GM19455 (cell line): ENCODE measurements around the gene DTNA.

Experiments
- ATAC-seq: cut with Tn5 transposase; IDR thresholded peaks from one replicate; pipeline ENCODE4 v1.9.1; 2021; ENCODE audit not compliant: unreplicated experiment

The DTNA gene

DNA sequence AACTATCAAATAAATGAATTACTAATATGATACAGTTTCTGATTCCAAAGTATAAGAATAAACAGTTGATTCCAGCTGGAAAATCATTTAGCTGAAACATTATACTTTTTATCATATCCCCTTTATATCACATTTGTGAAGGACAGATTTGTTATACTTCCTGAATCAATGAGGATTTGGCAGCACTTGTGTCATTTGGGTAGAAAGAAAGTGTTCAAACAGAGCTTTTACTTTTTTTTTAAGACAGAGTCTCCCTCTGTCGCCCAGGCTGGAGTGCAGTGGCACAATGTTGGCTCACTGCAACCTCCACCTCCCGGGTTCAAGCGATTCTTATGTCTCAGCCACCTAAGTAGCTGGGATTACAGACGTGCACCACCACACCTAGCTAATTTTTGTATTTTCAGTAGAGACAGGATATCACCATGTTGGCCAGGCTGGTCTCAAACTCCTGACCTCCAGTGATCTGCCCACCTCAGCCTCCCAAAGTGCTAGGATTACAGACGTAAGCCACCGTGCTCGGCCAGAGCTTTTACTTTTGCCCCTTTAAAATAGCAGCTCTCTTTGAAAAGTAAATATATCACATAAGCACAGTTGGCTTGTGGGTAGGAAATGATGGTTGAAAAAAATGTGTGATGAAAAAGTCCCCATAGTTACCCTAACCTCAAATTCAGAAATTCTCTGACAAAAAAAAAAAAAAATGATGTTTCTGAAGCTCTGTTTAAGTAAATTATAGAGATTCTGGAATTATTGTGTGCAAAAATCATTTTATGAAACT lies 95.2 kb downstream of the DTNA start:
- no peak for ATAC-seq

DNA sequence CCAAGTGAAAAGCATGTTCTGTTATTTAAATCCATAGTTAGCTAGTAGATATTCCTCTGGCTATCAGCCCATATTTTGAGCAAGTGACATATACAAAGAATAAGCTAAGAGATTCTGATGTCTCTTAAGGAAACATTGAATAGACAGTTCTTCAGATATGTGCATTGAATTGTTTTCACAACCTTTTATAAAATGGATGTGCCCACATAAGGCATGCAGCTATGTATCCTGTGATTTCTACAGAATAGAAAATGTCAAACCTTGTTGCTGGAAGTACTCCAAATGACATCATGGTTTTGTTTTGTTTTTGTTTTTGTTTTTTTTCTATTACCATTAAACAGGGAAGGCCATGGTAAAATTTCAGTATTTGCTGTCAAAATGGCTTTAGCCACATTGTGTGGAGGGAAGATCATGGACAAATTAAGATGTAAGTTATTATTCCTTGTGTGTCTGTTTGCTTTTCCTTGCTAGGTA lies 95.8 kb downstream of the DTNA start:
- ATAC-seq, result no peak

DNA sequence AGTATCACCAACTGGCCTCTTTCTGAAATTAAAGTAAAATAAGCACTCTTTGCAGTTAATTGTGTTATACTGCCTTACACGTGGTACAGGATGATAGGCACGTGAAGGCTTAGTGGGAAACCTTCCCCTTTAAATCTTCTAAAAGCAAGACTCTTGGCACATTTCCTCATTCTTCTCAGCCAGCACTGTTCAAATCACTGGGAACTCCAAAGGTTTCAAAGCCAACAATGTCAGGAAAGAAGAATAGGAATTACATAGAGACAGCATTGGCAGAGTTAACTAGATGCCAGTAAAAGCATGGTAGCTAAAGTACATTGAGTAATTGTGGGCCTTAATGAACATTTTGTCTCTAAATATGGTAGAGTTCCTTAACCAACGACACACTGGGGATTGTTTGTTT lies 96.4 kb downstream of the DTNA start:
- no peak for ATAC-seq

DNA sequence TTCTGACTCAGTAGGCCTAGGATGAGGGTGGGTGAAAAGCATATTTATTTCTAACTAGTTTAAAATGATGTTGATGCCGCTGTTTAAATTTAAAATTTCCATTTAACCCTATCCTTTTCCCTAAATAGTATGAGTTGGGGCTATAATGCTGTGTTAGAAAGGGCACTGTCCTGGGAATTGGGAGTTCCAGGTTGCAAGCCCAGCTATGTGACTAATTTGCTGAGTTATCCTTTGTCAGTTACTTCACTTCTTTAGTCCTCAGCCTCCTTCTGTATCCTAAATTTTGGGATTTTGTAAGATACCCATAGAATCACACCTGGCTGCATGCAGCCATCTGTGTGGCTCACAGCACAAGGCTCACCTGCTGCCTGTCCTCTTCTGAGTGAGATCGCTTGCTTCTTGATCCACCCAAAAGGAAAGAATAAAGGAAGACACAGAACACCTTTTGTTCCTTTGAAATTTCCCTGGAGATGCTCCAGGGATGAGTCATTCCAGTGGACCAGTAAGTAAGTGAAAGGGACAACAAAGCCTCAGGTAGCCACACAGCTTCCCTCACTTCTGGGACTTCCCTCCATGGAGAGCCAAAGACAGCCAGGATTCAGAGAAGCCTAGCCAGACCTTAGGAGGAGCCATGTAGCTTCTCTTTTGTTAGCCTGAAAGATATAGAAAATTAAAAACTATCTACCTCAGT lies 97.2 kb downstream of the DTNA start:
- ATAC-seq, result no peak

DNA sequence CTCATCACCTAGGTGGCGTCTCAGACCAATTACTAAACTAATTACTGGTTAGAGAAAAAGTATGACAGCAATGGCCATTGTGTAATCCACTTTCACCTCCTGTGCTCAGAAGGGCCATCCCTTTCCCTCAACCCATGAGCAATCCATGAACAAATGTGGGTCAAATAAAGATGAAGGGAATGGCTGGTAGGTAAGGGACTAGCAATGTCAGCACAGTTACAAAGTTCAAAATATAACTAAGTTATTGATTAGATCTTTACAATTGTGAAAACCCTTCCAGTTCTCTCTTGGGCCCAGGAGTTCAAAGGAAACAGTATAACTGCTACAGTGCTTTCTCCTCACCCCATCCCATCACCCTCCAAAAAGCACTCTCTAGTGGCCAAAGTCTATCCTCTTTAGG lies 98.3 kb downstream of the DTNA start:
- ATAC-seq, result no peak

DNA sequence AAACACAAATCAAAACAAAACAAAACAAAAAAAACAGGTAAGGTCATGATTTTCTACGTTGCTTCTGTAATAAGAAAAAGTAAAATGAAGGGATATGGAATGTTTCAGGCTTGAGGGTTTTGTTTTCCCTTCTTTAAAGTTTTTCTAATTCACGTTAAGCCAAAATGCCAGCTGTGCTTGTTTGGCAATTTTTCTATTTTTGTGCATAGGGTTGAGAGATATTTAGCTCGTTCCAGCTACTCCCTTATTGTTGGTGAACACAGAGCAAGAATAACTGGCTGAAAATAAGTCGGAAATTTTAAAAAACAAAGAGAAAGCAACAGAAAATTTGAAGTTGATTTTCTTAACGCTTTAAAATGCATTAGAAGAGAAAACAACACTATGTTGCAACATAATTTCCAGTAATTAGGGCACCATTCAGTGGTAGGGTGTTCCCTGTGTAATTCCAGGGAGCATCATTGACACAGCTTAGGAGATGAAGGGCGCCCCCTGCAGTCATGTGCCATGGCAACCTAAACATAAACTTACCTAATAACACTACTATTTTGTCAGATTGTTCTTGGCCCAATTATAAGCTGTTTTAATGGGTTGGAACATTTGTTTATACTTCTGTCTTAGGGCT lies 99.5 kb downstream of the DTNA start:
- no peak for ATAC-seq

DNA sequence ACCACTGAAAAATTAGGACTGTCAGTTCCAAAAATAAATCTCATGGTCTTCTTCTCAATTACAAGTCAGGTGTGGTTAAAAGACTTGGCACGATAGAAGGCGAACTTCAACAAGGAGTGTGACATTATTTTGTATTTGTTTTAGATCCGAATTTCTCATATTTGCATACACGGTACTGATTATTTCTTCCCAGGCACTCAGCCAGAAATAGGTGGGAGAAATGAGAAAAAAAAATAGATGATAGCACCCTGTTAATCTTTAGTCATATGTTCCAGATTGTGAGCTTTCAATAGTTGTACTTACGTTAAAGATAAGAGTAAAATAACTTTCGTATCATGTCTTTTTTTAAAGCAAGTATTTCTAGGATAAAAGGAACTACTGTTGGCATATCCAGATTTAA lies 106.1 kb downstream of the DTNA start:
- no peak for ATAC-seq

DNA sequence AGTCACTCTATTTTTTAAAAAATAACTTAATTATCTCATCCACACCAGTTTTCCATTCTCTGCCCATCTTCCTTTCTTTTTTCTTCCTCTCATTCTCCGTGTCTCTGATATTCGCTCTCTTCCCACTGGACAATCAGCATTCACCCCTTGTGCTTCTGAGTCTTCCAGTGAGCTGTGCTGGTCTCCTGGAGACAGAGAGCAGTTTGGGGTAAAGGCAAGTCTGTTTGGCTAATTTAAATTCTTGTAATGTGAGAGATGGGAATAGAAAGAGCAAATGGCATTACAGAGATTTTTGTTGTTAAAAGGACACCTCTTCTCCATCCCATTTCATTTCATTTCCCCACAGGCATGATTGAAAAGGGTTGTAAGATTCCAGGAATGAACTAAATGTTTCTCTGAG lies 107.5 kb downstream of the DTNA start:
- no peak for ATAC-seq

DNA sequence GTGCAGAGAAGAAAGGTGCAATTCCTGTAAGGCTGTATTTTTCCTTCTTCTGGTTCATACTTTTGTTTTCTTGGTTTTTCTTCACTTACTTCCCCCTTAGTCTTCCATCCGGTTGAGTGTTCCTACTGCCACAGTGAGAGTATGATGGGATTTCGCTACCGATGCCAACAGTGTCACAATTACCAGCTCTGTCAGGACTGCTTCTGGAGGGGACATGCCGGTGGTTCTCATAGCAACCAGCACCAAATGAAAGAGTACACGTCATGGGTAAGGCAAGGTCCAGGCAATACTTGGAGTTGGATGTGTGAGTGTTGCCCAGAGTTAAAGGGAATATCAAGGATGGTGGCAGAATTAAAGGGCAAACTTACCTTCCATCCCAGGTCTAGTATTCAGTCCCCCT lies 108.0 kb downstream of the DTNA start:
- no peak for ATAC-seq

DNA sequence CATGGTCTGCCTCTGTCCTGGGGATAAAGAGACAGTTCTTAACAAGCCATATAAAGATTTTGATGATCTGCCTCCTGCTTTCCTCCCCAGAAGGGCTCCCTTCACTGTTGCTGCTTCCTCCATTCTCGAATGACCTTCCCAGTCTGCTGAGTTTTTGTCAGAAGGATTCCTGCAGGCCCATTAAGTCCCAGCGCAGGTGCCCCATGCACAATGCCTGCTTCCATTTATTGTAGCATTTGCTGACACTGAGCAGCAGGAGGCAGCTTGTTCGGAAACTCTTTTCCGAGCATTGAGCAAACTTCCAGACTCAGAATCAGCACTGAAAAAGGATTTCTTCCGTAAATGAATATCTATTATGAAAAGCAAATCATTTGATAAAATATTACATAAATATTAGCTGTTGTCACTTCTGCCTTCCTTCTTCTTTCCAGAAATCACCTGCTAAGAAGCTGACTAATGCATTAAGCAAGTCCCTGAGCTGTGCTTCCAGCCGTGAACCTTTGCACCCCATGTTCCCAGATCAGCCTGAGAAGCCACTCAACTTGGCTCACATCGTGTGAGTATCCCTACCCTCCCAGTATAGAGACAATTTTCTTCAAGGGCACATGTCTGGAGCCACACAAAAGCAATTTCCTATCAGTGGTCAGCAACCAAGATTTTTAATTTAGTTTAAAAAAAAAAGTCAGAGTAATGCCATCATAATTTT lies 110.4 kb downstream of the DTNA start:
- ATAC-seq, result no peak

DNA sequence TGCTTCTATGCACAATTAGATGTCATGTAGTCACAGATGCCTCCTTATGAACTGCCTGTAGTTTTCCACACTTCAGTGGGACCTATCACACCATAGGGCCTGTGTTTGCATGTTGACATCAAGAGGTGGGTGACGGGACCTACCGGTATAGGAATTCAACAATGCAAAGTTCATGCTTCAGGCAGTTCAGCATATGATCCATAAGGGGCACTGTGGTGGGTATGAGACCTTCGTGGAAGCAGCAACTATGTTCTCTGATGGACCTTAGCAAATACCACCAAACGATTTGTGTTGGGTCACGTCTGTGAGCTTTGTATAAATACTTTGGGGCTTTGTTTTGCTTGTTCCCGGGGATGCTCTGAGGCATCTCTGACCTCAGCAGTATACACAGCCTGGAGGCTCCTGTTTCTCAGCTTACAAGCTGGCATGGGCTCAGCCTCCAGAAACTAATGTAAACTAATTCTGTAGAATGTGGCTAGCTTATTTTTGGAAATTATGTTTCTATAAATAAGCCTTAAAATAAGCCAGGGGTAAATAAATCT lies 111.6 kb downstream of the DTNA start:
- ATAC-seq, result no peak

DNA sequence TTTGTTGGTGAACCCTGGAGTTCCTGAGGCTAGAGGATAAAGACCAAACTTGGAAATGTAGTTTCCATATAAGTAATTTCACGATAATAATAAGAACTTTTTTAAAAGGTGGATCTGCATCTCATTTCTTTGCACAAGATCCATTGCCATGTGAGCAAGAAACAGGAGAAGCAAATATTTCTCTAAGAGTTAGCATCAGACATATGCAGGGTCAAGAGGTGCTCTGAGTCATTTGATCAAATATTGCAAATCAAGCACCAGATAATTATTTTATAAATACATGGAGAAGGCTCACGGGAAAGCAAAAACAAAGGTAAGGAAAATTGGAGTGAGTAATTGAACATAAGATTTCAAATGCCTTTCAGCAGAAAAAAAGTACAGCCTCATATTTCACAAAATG lies 118.0 kb downstream of the DTNA start:
- no peak for ATAC-seq

DNA sequence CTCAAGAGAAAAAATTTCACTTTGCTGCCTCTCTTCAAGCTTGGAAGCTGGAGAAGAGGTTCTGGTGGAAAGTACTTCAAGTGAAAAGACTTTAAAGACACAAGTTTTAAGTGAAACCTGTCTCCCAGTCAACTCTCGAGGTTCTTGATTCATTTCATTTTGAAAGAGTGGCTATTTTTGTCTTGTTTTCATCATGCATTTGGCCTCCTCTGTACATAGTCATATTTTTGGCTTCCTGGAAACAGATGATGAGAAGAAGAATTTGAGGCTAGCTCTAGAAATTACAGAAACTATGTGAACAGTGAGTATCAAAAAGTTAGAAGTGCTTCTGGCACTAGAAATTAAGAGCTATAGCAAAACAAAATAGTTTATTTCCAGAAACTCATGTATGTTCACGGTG lies 124.8 kb downstream of the DTNA start:
- ATAC-seq, result no peak

DNA sequence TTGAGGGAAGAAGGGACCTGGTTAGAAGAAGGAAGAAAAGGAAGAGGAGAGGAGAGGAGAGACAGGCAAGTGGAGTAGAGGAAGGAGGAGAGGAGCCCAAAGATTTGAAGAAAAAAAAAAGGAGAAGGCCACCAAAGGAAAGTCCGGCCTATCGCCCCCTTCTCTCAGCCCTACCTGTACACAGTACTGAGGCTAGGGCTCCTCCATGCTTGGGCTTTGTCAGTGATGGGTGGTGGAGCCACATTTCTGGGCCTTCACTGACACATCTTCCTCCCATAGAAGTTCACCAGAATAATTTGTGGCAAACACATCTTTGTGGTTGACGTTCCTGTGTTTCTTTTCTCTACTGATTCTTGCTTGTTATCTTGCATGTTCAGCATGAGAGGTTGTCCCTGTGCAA lies 125.4 kb downstream of the DTNA start:
- no peak for ATAC-seq

DNA sequence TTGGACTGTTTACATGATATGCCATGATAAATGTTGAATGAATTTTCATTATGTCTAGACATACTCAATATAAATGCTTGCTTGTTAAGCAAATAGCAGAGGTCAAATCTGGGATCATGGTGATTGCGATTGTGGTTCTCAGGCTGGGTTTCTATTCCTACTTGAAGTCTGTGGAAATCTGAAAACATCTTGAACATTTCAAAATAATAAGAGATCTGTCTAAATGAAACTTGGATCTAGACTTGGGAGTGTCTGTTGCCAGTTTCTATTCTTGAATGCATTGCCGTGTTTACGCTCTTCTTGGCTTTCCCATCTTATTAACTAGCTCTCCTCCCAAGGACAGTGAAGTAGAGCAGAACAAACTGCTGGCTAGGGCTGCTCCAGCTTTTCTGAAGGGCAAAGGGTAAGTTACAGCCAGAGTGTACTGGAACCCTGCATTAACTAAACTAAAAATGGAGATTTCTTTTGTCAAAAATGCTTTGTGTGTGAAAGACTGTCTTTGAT lies 127.7 kb downstream of the DTNA start:
- ATAC-seq, result no peak

DNA sequence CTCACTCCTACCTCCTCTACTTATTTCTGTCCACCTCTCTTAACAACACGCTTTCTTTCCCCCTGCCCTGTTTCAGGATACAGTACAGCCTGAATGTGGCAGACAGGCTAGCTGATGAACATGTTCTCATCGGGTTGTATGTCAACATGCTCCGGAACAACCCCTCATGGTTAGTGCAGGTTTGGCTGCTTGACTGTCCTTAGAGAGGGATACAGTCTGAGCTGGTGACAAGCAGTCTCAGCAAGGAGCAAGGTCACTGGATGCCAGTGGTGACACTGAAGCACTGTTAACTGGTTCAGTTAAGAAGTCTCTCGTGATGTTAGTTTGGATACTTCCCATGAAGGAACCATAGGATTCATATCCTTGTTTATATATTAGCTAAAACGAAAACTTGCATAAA lies 128.6 kb downstream of the DTNA start:
- no peak for ATAC-seq

DNA sequence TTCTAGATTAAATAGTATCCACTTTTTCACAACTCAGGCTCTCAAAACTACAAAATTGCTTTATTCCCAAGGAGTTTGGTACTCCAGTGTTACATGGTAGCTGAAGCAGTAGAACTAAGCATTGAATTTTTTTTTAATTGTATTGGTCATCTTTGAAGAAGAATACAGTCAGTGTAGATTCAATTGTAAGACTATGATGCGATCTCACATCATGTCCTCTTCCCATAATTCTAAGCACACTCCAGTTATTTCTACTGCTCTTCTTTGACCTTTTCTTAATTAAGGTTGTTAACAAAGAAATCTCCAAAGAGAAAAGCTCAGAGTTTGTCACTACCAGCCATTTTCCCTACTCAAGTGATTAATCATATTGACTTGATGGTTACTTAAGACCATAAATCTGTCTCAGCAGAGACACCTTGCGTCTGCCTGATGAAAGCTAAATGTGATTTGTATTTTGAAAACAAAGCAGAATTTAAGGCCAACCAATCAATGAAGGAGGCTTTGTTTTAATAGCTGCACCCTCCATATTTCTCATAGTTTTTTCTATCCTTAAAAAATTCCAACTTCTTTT lies 130.2 kb downstream of the DTNA start:
- no peak for ATAC-seq

DNA sequence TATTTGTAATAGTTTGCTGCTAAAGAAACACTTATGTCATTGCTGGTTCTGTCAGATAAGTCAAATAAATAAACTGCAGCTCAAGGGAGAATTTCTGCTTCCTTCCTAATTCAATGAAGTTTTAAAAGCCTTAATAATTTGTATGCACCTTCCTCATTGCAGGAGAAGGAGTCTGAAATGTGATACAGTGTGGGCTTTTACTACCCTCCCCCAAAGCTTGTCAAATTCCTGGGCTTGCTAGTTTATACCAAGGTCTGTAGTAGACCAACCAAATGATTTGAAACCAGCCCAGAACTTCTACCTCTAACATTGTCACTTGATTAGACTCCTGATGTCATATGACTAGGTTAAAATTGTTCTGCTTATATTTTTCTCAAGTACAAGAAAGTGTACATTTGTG lies 131.8 kb downstream of the DTNA start:
- no peak for ATAC-seq

DNA sequence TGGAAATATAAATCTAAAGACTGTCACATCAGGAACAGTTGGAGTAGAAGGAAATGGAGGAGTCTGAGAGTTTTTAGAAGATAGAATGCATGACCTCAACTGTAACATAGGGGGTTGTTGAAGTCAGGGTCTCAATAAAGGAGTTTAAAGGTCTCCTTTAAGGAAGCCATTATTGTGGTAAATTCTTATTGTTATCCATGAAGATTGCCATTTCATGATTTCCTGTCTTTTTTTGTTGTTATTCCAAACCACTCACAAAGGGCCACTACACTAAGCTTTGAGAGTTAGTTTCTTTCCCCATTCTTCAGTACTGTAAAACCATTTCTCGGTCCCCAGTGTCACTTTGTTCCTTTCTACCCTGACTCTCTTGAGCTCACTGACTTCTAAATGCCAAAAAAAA lies 134.0 kb downstream of the DTNA start:
- no peak for ATAC-seq

DNA sequence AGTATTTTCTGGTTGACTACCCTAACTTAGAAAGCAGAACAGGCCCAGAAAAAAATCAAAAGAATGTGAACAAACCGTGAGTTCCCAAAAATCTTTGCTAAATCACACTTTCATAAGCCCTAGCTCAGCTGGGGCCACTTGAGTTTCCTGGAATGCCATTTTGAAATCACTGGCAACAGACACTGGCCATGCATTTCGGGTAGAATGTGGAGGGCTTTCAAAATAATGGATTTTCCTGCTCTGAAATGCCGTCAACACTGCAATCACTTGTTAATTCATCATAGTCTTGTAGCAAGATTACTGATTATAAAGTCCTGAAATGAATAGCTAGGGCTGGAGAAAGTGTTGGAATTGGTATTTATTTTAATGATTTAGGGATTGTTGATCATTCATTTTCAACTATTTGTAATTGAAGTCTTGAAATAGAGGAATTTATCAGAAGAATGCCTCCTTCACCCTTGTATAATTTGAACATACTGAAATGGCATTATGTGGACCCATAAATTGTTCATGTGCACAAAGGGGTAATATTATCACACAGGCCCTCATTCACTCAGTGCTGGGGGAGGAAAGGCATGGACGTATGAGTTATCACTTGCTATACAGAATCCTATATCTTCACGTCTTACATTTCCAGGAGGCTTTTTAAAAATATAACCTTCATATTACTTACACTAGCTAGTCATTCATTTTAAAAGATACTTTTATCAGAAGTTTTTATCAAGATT lies 134.8 kb downstream of the DTNA start:
- no peak for ATAC-seq
